ENCODE measurements around the gene ZNF575.

ZNF575 gene

DNA sequence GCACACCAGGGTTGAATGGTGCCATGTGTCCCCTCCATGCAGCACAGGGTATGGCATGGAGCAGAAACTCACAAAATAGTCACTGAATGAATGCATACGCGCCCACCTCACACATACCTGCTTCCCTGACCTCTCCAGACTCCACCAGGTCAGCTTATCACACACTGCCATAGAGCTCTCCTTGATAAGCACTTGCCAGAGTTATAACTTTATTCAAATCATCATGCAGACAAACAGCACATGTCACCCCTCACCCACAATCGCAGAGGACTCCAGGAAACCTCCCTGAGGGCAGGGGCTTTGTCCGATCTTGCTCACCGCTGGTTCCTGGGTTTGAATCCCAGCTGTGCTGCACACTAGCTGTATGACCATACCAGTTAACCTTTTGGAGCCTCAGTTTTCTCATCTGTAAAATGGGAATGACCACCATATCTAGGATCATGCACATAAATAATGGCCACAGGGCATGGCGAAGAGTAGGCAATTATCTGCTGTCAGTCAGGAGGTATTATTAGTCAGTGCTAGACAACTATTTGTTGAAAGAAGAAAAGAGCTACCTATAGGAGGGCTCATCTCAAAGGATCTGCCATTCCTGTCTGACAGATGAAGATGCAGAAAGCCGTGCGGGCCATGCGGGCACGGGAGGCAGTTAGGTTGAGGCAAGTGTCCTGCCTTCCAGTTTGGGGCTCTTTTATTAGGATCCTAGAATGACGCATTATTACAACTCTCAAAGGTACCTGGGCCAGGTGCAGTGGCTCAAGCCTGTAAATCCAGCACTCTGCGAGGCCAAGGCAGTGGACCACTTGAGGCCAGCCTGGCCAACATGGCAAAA lies 28.4 kb downstream of the ZNF575 start:
- H3K4me3 ChIP-seq (ENCODE audit: low read depth, low read length), result no peak overlapping the region
- TF ChIP-seq, protein P1, sequence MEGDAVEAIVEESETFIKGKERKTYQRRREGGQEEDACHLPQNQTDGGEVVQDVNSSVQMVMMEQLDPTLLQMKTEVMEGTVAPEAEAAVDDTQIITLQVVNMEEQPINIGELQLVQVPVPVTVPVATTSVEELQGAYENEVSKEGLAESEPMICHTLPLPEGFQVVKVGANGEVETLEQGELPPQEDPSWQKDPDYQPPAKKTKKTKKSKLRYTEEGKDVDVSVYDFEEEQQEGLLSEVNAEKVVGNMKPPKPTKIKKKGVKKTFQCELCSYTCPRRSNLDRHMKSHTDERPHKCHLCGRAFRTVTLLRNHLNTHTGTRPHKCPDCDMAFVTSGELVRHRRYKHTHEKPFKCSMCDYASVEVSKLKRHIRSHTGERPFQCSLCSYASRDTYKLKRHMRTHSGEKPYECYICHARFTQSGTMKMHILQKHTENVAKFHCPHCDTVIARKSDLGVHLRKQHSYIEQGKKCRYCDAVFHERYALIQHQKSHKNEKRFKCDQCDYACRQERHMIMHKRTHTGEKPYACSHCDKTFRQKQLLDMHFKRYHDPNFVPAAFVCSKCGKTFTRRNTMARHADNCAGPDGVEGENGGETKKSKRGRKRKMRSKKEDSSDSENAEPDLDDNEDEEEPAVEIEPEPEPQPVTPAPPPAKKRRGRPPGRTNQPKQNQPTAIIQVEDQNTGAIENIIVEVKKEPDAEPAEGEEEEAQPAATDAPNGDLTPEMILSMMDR (IDR thresholded peaks at IDR 0.05; ENCODE audit: insufficient read depth, low read length, missing control alignments), result no peak
- DNase-seq (ENCODE audit: low read depth, low spot score), result no peak
- CTCF ChIA-PET, result interaction anchor here (0.6 to 10.5 kb wide), 4 partner anchors 7 to 38 kb away, joined by 3 to 208 read pairs (median 25); partner anchors contain the start of genes IRGQ and ZNF575
- POLR2A ChIA-PET, result no interaction called here

DNA sequence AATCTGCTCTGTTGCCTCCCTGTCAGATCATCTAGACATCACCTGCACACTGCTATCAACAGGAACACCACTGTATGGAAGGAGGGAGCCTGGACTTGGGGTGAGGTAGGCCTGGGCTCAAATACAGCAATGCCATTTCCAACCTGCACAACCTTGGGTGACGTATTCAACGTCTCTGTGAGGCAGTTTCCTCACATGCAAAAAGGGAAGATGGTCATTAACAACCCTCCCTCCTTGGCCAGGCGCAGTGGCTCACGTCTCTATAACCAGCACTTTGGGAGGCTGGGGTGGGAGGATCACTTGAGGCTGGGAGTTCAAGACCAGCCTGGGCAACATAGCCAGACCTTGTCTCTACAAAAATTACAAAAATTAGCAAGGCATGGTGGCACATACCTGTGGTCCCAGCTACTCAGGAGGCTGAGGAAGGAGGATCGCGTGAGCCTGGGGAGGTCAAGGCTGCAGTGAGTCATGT lies 29.3 kb downstream of the ZNF575 start:
- POLR2A ChIA-PET, result interaction anchor here (0.9 kb wide), 1 partner anchor 29 kb away, joined by 3 read pairs; the partner anchor contains the start of gene ZNF575
- H3K4me3 ChIP-seq (ENCODE audit: low read depth, low read length), result no peak overlapping the region
- no peak for DNase-seq (ENCODE audit: low read depth, low spot score)
- CTCF ChIA-PET, result interaction anchor here (1.7 to 5.8 kb wide), 2 partner anchors 8 to 27 kb away, joined by 6 to 45 read pairs; no protein-coding TSS in a partner anchor
- TF ChIP-seq, protein P1 (IDR thresholded peaks at IDR 0.05; ENCODE audit: insufficient read depth, low read length, missing control alignments), result no peak

DNA sequence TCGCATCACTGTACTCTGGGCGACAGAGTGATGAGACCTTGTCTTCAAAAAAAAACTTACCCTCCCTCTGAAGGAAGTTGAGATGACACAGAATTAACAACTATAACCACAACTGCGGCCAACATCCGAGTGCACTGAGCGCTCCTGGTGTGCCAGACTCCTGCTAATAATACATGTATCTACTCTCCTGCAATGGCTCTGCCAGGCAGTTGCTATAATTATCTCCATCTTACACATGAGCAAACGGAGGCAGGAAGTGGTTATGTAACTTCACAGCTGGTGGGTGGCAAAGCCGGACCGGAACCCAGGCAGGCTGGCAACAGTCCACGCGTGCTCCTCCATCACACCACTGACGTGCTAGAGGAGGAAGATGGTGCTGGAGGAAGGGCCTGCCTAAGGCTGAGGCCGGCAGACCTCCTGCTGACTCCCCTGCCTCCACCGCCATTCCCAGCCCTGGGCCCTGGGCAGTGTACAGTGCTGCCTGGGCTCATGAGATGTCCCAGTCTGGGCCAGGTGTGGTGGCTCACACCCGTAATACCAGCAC lies 29.8 kb downstream of the ZNF575 start:
- CTCF ChIA-PET, result interaction anchor here (1.7 to 5.8 kb wide), 2 partner anchors 9 to 27 kb away, joined by 6 to 45 read pairs; no protein-coding TSS in a partner anchor
- TF ChIP-seq, protein P1 (IDR thresholded peaks at IDR 0.05; ENCODE audit: insufficient read depth, low read length, missing control alignments), result no peak
- POLR2A ChIA-PET, result interaction anchor here (0.8 to 0.9 kb wide), 2 partner anchors 26 to 30 kb away, joined by 3 read pairs; partner anchors contain the start of gene ZNF575

DNA sequence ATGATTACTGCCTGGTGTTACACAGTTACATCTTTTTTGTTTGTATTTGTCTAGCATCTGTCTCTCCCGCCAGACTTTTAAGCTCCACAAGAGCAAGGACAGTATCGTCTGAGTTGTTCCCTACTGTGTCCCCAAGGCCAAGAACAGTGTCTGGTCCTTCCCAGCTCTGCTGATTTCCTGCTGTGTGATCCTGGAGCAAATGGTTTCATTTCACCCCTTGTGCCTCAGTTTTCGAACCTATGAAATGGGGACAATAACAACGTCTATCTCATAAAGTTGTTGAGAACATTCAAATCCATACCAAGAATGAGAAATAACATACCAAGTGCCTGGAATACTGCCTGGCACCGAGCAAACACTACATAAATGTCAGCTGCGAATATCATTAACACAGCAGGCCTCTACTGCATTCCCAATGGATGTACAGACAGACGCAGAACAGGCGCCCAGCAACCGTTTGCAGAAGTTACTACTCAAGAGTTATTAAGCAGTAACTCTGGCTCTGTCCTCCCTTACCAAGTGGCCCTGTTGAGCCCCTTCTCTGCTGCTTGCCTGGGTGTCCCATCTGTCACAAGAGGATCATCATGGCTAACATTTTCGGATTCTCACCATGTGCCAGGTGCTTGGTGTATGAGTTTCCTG lies 30.9 kb downstream of the ZNF575 start:
- no peak for DNase-seq (ENCODE audit: low read depth, low spot score)

More for the DNA sequence above, 29.8 kb downstream of the ZNF575 start:
- peak; percentile 76 for DNase-seq (ENCODE audit: low read depth, low spot score)
- H3K4me3 ChIP-seq (ENCODE audit: low read depth, low read length), result no peak overlapping the region

DNA sequence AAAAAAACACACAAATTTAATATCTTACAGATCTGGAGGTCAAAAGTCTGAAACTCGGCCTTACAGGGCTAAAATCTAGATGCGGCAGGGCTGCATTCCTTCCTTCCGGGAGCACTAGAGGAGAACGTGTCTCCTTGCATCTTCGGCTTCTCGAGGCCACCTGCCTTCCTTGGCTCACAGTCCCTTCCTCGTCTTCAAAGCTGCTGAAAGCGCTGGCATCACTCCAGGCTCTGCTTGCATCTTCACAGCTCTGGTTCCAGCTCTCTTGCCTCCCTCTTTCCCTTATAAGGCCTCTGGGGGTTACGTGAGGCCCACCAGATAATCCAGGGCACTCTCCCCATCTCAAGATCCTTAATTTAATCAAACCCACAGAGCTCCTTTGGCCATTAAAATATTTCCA lies 31.8 kb downstream of the ZNF575 start:
- TF ChIP-seq, protein P1 (IDR thresholded peaks at IDR 0.05; ENCODE audit: insufficient read depth, low read length, missing control alignments), result no peak
- ChIA-PET CTCF (interaction anchor here (0.6 to 5.8 kb wide), 3 partner anchors 11 to 117 kb away, joined by 3 to 45 read pairs (median 6); no protein-coding TSS in a partner anchor), POLR2A (interaction anchor here (0.6 kb wide), 1 partner anchor 29 kb away, joined by 4 read pairs; no protein-coding TSS in a partner anchor)
- H3K4me3 ChIP-seq (ENCODE audit: low read depth, low read length), result no peak overlapping the region
- no peak for DNase-seq (ENCODE audit: low read depth, low spot score)

More for the DNA sequence above, 30.9 kb downstream of the ZNF575 start:
- POLR2A ChIA-PET, result no interaction called here
- H3K4me3 ChIP-seq (ENCODE audit: low read depth, low read length), result no peak overlapping the region
- TF ChIP-seq, protein P1 (IDR thresholded peaks at IDR 0.05; ENCODE audit: insufficient read depth, low read length, missing control alignments), result no peak
- CTCF ChIA-PET, result interaction anchor here (0.8 to 5.8 kb wide), 3 partner anchors 9 to 28 kb away, joined by 3 to 45 read pairs (median 6); no protein-coding TSS in a partner anchor
